HG03565 (cell line): ENCODE results near the gene FCAMR.

Source experiments
- ATAC-seq: cut with Tn5 transposase; IDR thresholded peaks from one replicate; pipeline ENCODE4 v1.9.1; 2021; ENCODE audit warnings: mild to moderate bottlenecking, moderate library complexity; ENCODE audit not compliant: unreplicated experiment

FCAMR gene

DNA sequence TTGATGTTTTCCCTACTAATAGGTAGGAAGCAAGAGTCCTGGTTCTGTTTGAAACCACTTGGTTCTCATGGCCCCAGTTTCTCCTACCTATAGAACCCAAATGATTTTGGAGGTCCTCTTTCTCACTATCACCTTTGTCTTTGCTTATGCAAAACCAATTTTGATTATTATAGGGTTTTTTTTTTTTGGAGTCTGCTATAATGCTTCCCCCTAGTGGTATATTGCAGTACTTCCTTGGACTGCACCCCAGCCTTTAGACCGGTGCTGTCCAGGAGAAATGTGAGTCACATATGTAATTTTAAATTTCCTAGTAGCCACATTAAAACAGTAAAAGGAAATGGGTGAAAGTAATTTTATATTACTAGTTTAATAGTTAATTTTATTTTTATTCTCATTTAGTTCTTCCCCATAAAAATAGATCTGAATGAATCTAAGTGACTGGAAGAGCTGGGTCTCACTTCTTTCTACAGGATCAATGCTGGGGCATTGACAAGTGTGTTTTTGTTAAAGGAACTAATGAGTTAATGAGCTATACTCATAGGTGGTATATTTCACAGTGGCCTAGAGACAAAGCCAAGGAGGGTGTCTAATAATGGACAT lies 59.1 kb downstream of the FCAMR start:
- ATAC-seq = no peak

DNA sequence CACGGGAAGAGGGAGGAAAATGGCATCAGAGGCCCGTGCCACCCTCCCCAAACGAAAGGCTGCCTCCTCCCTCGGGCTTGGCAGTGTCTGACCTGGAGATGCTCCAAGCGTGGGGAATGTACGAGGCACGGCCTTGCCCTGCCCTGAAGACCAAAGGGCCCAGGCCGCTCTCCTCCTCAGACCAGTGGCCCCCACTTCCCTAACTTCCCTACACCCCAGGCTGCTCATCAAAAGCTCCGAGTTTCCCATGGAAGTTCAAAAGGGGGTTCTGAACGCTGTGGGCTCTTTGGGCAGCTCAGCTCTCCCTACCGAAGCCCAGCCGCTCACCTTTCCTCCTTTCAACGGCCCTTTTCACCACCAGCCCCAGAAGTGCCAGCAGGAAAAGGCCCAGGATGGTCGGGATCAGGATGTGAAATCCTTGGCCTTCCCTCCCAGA lies 60.4 kb downstream of the FCAMR start:
- ATAC-seq = no peak

DNA sequence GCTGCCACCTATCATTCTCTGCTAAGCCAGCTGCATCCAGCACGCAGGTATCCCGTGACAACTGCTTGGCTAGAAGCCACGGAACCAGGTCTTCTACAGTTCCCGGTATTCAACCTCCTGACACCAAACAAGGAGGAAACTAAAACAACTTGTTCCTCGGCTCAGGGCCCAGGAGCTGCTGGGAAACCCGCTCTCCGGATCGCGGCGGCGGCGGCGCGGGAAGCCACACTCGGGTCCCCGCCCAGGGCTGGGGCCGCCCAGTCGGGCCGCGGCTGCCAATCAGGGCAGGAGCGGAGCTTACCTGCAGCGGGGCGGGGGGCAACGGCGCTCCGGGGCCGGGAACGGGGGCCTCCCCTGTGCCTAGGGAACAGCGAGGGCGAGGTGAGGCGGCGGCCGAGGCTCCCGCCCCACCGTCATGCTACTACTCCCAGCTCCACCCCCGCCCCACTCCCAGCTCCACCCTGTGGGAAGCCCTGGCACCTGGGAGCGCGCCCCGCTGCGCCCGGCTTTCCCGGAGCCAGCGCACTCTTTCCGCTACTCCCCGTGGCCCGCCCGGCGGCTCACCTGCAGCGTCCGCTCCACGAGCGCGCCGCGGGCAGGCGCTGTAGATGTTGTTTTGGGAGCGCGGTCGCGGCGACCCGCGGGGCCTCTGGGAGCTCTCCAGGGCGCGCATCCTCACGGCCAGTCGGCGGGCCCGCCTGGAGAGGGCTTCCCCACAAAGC lies 60.9 kb downstream of the FCAMR start:
- ATAC-seq = no peak

- ATAC-seq = no peak
These were observed 62.2 kb downstream of the FCAMR start for GRCh38 chr1:206908038-206908437.
